Thyroid gland (tissue), 4 donors: ENCODE data around the gene CKAP5.

Source experiments
- CTCF ChIP-seq, 6 experiments: fragments of 200-600 bp in 3 of 6; fragments of 450-650 bp in 3 of 6; sonication (generic) in 3 of 6; IDR thresholded peaks; one replicate each; pipeline ENCODE4 v1.5.1; 2016 to 2019; ENCODE audit warnings: antibody characterized with exemption in 6 of 6, mild to moderate bottlenecking in 2 of 6, inconsistent platforms in 1 of 6, moderate library complexity in 1 of 6
- POLR2A ChIP-seq, 2 donors: fragments of 450-650 bp; IDR thresholded peaks; one replicate each; pipeline ENCODE4 v1.6.1; 2017; ENCODE audit warnings: antibody characterized with exemption in 2 of 2, mild to moderate bottlenecking in 2 of 2, moderate library complexity in 1 of 2

- no peak for TF ChIP-seq CTCF (IDR thresholded peaks at IDR 0.05)
- no peak for TF ChIP-seq POLR2A (IDR thresholded peaks at IDR 0.05)
These were observed 76.4 kb downstream of the CKAP5 start for GRCh38 chr11:46769636-46770221.
